DMS79 (cell line): ENCODE data around the gene FCGR3B.
"Not testable (repeated sequence)": the region's sequence is repeated elsewhere in the genome, so short reads cannot be mapped to it uniquely, and the experiment has no call there.

Source experiments
- DNase-seq: peaks from one replicate; lab custom pipeline; 2025; lab: John Stamatoyannopoulos, UW

Gene FCGR3B

GRCh38 chr1:161605024-161605423 lies 26.0 kb downstream of the FCGR3B start:
- not testable (repeated sequence) for DNase-seq

DNA sequence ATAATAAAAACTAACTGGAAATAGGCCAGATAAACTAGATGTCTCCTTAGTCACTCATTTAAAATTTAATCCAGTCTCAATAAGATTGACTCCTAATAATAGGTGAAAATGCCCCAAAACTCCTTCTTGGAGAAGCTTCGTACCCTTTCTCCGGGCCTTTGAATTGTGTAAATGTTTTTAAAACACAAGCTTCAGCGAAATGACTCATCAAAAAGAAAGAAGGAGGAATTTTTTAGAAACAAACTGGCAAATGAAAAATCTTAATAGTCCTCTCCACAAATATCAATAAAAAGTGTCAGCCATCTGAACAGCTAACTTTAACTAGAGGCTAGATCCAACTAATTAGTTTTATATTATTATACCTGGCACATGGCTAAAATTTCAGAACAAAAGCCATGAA lies 33.9 kb downstream of the FCGR3B start:
- not testable (repeated sequence) for DNase-seq

GRCh38 chr1:161595583-161595982 lies 35.4 kb downstream of the FCGR3B start:
- DNase-seq: not testable (repeated sequence)

DNA sequence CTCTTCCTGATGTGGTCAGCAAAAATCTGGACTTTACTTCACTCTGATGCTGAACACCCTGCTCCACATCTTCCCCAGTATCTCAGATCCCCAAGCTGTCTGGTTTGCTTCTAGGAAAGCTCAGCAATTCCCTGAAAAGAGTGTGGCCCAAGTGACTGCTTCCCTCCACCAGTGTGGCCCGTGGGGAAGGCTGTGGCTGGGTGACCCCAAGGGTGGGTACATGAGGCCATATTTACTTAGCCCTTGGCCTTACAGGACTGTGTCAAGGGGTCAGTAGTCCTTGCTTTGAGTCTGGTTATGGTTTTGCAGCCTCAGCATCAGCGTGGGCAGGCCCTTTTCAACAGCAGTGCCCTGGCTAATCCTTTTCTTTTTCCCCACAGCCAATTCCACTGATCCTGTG lies 35.8 kb downstream of the FCGR3B start:
- DNase-seq: not testable (repeated sequence)

GRCh38 chr1:161594269-161594984 lies 36.5 kb downstream of the FCGR3B start:
- DNase-seq: not testable (repeated sequence)

GRCh38 chr1:161593092-161593755 lies 37.8 kb downstream of the FCGR3B start:
- DNase-seq: not testable (repeated sequence)

- not testable (repeated sequence) for DNase-seq
These were observed 38.4 kb downstream of the FCGR3B start for GRCh38 chr1:161592586-161592985.

DNA sequence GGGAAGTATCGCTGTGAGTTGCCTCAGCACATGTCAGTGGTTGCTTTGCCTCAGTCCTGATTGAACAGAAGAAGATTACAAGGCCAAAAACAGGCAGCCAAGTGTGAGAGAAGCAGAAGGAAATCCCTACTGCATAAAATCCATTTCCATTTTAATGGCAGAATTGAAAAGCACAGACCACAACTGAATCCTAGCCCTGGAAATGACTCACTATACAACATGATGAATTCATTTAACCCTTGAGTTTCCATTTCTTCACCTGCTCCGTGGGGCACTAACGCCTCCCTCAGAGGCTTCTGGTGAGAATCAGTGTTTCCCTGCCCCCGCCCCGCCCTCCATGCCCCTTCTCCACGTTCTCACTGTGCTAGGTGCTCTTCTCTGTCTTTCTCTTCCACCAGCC lies 41.1 kb downstream of the FCGR3B start:
- not testable (repeated sequence) for DNase-seq

DNA sequence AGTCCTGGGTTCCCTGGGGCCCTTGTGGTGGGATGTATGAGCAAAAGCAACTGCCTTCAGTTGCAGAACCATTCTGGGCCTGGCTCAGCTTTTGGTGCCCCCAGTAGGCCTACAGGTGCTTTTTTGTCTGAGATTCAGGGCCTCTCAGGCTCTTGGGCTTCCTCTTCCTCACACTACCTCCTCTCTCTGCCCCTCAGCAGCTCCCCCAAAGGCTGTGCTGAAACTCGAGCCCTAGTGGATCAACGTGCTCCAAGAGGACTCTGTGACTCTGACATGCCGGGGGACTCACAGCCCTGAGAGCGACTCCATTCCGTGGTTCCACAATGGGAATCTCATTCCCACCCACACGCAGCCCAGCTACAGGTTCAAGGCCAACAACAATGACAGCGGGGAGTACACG lies 41.6 kb downstream of the FCGR3B start:
- DNase-seq: not testable (repeated sequence)

DNA sequence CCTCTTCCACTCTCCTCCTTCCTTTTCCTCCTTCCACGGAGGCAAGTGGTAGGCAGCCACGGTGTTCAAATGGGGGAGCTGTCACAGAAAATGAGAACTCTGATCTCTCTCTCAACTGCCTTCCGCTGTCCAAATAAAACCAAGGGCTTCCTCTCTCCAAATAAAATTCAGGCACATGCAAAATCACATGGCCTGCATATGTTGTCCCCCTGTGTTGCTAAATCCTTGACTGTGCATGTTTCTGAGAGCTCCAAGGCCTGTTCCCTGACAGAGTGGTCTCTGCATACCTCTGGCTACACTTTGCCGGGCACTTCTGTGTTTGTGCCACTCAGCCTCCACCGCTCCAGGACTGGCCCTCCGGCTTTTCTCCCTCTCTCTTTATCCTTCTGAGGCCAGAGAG lies 42.4 kb downstream of the FCGR3B start:
- not testable (repeated sequence) for DNase-seq

GRCh38 chr1:161582882-161583281 lies 48.1 kb downstream of the FCGR3B start:
- not testable (repeated sequence) for DNase-seq

- DNase-seq: not testable (repeated sequence)
These were observed 50.0 kb downstream of the FCGR3B start for GRCh38 chr1:161580879-161581537.

DNA sequence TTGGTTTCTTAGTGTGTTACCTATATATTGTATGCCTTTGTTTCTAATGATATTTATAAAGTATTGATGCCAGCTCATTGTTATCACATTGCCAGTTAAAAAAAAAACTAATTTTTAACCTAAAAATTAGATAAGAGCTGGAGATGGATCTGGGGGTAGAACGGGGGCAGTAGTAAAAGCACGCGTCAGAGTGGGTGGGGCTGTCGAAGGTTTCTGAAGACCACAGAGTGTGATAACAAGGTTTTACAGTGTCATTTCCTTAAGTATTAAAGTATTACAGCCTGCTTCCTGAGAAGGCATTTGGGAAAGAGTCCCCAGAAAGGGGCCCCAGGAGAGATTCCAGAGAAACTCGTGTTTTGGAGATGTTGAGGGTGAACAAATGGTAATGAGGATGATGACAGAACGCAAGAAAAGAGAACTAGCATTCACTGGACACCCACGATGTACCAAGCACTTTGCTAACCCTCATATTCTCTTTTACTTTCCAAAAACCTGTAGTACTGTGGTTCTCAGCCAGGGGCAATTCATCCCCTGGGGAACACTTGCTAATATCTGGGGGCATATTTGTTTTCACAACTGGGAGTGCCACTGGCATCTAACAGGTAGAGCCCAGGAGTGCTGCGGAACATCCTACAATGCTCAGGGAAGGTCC lies 51.0 kb downstream of the FCGR3B start:
- DNase-seq: not testable (repeated sequence)

- DNase-seq: not testable (repeated sequence)
These were observed 54.3 kb downstream of the FCGR3B start for GRCh38 chr1:161576676-161577075.
